ENCODE measurements around the gene PHACTR1.
A peak's percentile ranks its signal among the peaks of the same experiment; 100 is the strongest.

Gene PHACTR1

DNA sequence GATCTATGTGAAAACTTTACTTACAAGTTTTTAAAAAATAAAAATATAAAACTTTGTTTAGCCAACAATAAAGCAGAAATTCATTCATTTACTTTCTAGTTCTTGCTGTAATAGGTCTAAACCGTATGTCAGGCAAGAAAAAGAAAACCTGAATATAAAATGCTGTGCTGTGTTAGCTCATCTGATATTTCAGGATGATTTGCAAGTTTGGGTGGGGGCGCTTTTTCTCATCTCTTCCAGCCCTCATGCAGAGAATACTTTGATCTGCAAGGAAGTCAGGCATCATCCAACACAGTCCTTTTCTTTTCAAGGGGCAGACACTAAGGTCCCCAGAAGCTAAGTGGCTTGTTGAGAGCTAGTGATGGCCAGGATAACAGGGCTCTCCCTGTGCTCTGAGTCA is 458.5 kb downstream of the PHACTR1 start:
- H3K4me3 ChIP-seq (ENCODE audit: low read depth, low read length): no peak overlapping the region
- TF ChIP-seq, protein P1, sequence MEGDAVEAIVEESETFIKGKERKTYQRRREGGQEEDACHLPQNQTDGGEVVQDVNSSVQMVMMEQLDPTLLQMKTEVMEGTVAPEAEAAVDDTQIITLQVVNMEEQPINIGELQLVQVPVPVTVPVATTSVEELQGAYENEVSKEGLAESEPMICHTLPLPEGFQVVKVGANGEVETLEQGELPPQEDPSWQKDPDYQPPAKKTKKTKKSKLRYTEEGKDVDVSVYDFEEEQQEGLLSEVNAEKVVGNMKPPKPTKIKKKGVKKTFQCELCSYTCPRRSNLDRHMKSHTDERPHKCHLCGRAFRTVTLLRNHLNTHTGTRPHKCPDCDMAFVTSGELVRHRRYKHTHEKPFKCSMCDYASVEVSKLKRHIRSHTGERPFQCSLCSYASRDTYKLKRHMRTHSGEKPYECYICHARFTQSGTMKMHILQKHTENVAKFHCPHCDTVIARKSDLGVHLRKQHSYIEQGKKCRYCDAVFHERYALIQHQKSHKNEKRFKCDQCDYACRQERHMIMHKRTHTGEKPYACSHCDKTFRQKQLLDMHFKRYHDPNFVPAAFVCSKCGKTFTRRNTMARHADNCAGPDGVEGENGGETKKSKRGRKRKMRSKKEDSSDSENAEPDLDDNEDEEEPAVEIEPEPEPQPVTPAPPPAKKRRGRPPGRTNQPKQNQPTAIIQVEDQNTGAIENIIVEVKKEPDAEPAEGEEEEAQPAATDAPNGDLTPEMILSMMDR (IDR thresholded peaks at IDR 0.05; ENCODE audit: low read depth, low read length, missing control alignments): no peak
- DNase-seq (ENCODE audit: low read depth): no peak
- in situ Hi-C loops (cut with HindIII; ENCODE audit: low sequenced_read_pairs): no loop called here

DNA sequence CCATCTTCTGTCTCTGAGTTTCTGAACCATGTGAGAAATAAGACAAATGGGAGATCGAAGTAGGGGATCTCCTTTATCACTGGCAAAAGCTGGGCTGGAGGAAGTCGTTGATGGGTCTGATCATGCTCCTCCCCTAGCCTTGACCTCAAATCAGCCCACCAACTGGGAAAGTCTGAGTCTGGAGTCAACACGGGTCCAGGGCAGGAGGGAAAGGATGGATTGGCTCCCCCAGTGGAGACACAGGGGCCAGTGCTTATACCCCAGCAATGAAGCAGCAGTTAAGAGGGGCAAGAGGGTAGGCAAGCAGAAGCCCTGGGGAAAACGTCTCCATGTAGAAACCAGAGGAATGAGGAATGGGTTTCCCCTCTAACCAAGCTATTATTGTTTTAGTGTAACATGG is 459.2 kb downstream of the PHACTR1 start:
- no peak overlapping the region for H3K4me3 ChIP-seq (ENCODE audit: low read depth, low read length)
- TF ChIP-seq, protein P1 (IDR thresholded peaks at IDR 0.05; ENCODE audit: low read depth, low read length, missing control alignments): no peak
- no peak for DNase-seq (ENCODE audit: low read depth)
- in situ Hi-C loops (cut with HindIII; ENCODE audit: low sequenced_read_pairs): no loop called here

DNA sequence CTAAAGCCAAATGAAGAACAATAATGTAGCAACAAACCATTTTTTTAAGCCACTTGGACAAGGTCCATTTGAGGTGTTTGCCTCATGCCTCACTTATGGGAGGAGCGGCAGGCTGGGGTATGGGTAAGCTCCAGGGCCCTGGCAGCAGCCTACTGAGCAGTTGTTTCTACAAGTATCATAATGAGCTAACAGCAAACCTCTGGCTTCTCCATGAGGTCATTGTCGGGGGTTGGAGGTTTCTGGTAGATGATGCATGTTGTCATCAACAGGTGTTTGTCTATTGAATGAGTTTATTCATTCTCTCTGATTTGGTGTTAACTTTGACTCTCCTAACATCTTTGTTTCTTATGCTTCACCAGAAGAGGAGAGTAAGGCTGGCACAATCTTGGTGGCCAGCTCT is 461.1 kb downstream of the PHACTR1 start:
- no peak overlapping the region for H3K4me3 ChIP-seq (ENCODE audit: low read depth, low read length)
- in situ Hi-C loops (cut with HindIII; ENCODE audit: low sequenced_read_pairs): no loop called here
- TF ChIP-seq, protein P1 (IDR thresholded peaks at IDR 0.05; ENCODE audit: low read depth, low read length, missing control alignments): no peak
- no peak for DNase-seq (ENCODE audit: low read depth)

DNA sequence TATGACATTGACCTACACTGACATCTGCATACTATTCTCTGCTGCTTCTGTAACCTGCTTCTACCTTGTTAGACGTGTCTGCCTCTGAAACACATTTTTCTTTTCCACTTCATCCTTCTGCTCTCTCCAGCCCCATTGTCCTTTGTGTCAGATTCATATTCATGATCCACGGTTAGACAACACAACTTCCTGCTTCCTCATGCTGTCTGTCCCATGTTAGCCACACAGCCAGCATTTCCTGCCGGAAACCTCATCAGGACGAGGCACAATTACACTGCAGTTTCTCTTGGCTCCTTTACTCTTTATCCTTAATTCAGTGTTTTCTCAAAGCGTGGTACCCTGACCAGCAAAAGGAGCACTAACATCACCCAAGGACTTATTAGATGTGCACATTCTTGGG is 461.5 kb downstream of the PHACTR1 start:
- TF ChIP-seq, protein P1 (IDR thresholded peaks at IDR 0.05; ENCODE audit: low read depth, low read length, missing control alignments): no peak
- DNase-seq (ENCODE audit: low read depth): no peak
- H3K4me3 ChIP-seq (ENCODE audit: low read depth, low read length): no peak overlapping the region
- in situ Hi-C loops (cut with HindIII; ENCODE audit: low sequenced_read_pairs): no loop called here

DNA sequence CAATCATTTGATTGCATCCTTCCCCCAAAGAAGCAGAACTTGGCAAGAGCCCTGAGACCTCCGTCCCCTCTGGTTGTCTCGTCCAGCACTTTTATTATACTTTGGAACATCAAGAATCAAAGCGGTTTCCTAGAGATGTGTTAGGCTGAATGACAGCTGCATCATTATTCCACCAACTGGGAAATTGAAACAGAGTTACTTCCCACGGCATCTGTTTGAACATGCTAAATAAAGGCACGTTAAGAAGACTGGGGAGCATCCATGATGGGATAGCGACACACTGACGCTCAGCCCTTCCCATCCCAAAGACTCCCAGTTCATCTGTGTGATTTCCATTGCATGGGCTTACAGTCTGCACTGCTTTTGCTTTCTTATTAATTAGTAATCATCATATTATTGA is 464.0 kb downstream of the PHACTR1 start:
- H3K4me3 ChIP-seq (ENCODE audit: low read depth, low read length): no peak overlapping the region
- in situ Hi-C loops (cut with HindIII; ENCODE audit: low sequenced_read_pairs): no loop called here
- TF ChIP-seq, protein P1 (IDR thresholded peaks at IDR 0.05; ENCODE audit: low read depth, low read length, missing control alignments): no peak
- DNase-seq (ENCODE audit: low read depth): no peak

DNA sequence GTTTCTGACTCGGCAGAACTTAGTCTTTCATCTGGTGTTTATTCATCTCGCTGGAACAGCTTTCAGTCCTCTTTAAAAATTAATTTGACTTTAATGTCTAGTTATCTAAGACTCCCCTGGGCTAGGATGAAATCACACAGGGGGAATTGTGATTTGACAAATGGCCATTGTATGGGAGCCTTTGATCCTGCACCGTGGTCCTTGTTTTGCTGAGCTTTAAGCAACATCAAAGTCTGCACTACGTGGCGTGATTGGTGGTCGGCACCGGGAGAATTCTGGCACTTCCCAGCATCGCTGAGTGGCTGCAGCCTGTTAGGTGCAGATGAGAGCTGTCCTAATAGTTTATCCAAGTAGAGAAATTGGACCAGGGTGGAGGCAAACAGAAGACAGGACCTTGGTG is 464.8 kb downstream of the PHACTR1 start:
- in situ Hi-C loops (cut with HindIII; ENCODE audit: low sequenced_read_pairs): no loop called here
- peak overlapping the region; percentile 5 for H3K4me3 ChIP-seq (ENCODE audit: low read depth, low read length)
- TF ChIP-seq, protein P1 (IDR thresholded peaks at IDR 0.05; ENCODE audit: low read depth, low read length, missing control alignments): no peak
- DNase-seq (ENCODE audit: low read depth): no peak
